Stimulated activated naive CD8-positive, alpha-beta T cell treated with anti-CD3 and anti-CD28 coated beads, Interleukin-15, Interleukin-2, amounts not matched to agents 100 U/mL and 50 U/mL, for 24 hours (primary cell): ENCODE measurements around the gene P3H1.
A peak's percentile ranks its signal among the peaks of the same experiment; 100 is the strongest.
"Not testable (repeated sequence)": the region's sequence is repeated elsewhere in the genome, so short reads cannot be mapped to it uniquely, and the experiment has no call there.

ENCODE experiments used
- ATAC-seq: fragments of 150-1000 bp; cut with Tn5 transposase; one replicate; pipeline ENCODE4 v1.10.0; 2021
- DNase-seq: peaks from one replicate; pipeline ENCODE4 v3.0.0; 2021

Gene P3H1

GRCh38 chr1:42766741-42767509, at the start of gene P3H1, which contains the start of gene C1orf50:
P3H1 (minus strand) TSS chr1:42767028; CDS start chr1:42766971, 57 bp downstream.
C1orf50 (plus strand) TSS chr1:42767249; CDS start chr1:42767312, 63 bp downstream.
- ATAC-seq: peak; percentile 97
- peak; percentile 99 for DNase-seq

- DNase-seq: peak; percentile 17
Measured at GRCh38 chr1:42815941-42816584, 49.2 kb upstream of the P3H1 start.

GRCh38 chr1:42814815-42815214, 48.0 kb upstream of the P3H1 start:
- ATAC-seq, DNase-seq: not testable (repeated sequence)

More at GRCh38 chr1:42815941-42816584, 49.2 kb upstream of the P3H1 start:
- no peak for ATAC-seq

GRCh38 chr1:42807056-42807668, 40.3 kb upstream of the P3H1 start:
- ATAC-seq (no peak), DNase-seq (no peak)

GRCh38 chr1:42806593-42806992, 39.8 kb upstream of the P3H1 start:
- no peak for ATAC-seq
- DNase-seq: no peak

GRCh38 chr1:42806171-42806570, 39.3 kb upstream of the P3H1 start:
- DNase-seq (no peak), ATAC-seq (no peak)

- ATAC-seq (no peak), DNase-seq (no peak)
Measured at GRCh38 chr1:42801832-42802473, 35.1 kb upstream of the P3H1 start.

GRCh38 chr1:42797979-42798378, 31.2 kb upstream of the P3H1 start:
- ATAC-seq (no peak), DNase-seq (no peak)

- ATAC-seq: no peak
- no peak for DNase-seq
Measured at GRCh38 chr1:42797414-42797813, 30.6 kb upstream of the P3H1 start.

GRCh38 chr1:42793824-42794223, 27.0 kb upstream of the P3H1 start:
- DNase-seq (no peak), ATAC-seq (no peak)

- ATAC-seq (no peak), DNase-seq (no peak)
Measured at GRCh38 chr1:42788021-42788420, 21.2 kb upstream of the P3H1 start.

GRCh38 chr1:42786097-42786496, 19.3 kb upstream of the P3H1 start:
- ATAC-seq (no peak), DNase-seq (no peak)

GRCh38 chr1:42784946-42785693, 18.3 kb upstream of the P3H1 start, which contains the start of gene TMEM269:
TMEM269 (plus strand) TSS chr1:42784991; CDS start chr1:42789894, 4,903 bp downstream.
- DNase-seq (peak; percentile 44), ATAC-seq (peak; percentile 38)

- ATAC-seq (no peak), DNase-seq (no peak)
Measured at GRCh38 chr1:42784547-42784945, 17.7 kb upstream of the P3H1 start.

- DNase-seq: no peak
- ATAC-seq: no peak
Measured at GRCh38 chr1:42783092-42783491, 16.3 kb upstream of the P3H1 start.

- no peak for DNase-seq
Measured at GRCh38 chr1:42780176-42780575, 13.3 kb upstream of the P3H1 start.

GRCh38 chr1:42779725-42780124, 12.9 kb upstream of the P3H1 start:
- ATAC-seq: peak; percentile 41

More at GRCh38 chr1:42780176-42780575, 13.3 kb upstream of the P3H1 start:
- ATAC-seq: no peak

GRCh38 chr1:42777852-42778251, 11.0 kb upstream of the P3H1 start:
- peak; percentile 49 for ATAC-seq

More at GRCh38 chr1:42779725-42780124, 12.9 kb upstream of the P3H1 start:
- DNase-seq: no peak

GRCh38 chr1:42776502-42776901, 9.7 kb upstream of the P3H1 start:
- ATAC-seq (no peak), DNase-seq (no peak)

More at GRCh38 chr1:42777852-42778251, 11.0 kb upstream of the P3H1 start:
- DNase-seq: peak; percentile 39

- DNase-seq: no peak
- ATAC-seq: no peak
Measured at GRCh38 chr1:42774928-42775526, 8.2 kb upstream of the P3H1 start.

- ATAC-seq (no peak), DNase-seq (no peak)
Measured at GRCh38 chr1:42773420-42773819, 6.6 kb upstream of the P3H1 start.
